NAMALWA (cell line): ENCODE measurements around the gene HAGHL.

Experiments used
- DNase-seq: peaks from one replicate; pipeline ENCODE4 v3.0.0-alpha.2; 2015; ENCODE audit warnings: low spot score

HAGHL gene

GRCh38 chr16:720990-721764 lies 5.7 kb upstream of the HAGHL start, which contains the start of gene ANTKMT:
Gene ANTKMT, plus strand, starts transcription at chr16:721146. Its CDS starts 129 bp downstream, at chr16:721275.
- peak; percentile 94 for DNase-seq

GRCh38 chr16:721765-722540 lies 5.0 kb upstream of the HAGHL start:
- no peak for DNase-seq

GRCh38 chr16:722835-723633 lies 3.9 kb upstream of the HAGHL start:
- no peak for DNase-seq

- DNase-seq: no peak
Measured at GRCh38 chr16:723695-724094, 3.2 kb upstream of the HAGHL start.

- peak; percentile 71 for DNase-seq
Measured at GRCh38 chr16:724188-725040, 2.5 kb upstream of the HAGHL start.

GRCh38 chr16:725041-725376 lies 1.9 kb upstream of the HAGHL start:
- DNase-seq: no peak

GRCh38 chr16:725463-726187 lies 1.3 kb upstream of the HAGHL start:
- DNase-seq: no peak

- DNase-seq: no peak
Measured at GRCh38 chr16:726188-726437, 793 bp upstream of the HAGHL start.

- peak; percentile 61 for DNase-seq
Measured at GRCh38 chr16:727291-727977, 528 bp downstream of the HAGHL start.

- DNase-seq: peak; percentile 77
Measured at GRCh38 chr16:728131-728889, 1.4 kb downstream of the HAGHL start.

GRCh38 chr16:728890-729744 lies 2.2 kb downstream of the HAGHL start:
- no peak for DNase-seq

GRCh38 chr16:729768-730665 lies 3.1 kb downstream of the HAGHL start:
- no peak for DNase-seq

GRCh38 chr16:730666-731509 lies 4.0 kb downstream of the HAGHL start:
- no peak for DNase-seq

GRCh38 chr16:732332-732731 lies 5.4 kb downstream of the HAGHL start:
- DNase-seq: no peak

GRCh38 chr16:732936-733335 lies 6.0 kb downstream of the HAGHL start:
- DNase-seq: no peak

- no peak for DNase-seq
Measured at GRCh38 chr16:733382-734207, 6.7 kb downstream of the HAGHL start.
